Measurements from ENCODE around the gene GALNT10.
A peak's percentile ranks its signal among the peaks of the same experiment; 100 is the strongest.

GALNT10 gene

GRCh38 chr5:154179846-154180710, 10.5 kb upstream of the GALNT10 start:
- DNase-seq, result peak; percentile 13

- DNase-seq, result no peak
These were observed 9.4 kb upstream of the GALNT10 start for GRCh38 chr5:154181161-154181560.

- no peak for DNase-seq
These were observed 1.2 kb upstream of the GALNT10 start for GRCh38 chr5:154189256-154189818.

- no peak for DNase-seq
These were observed 526 bp upstream of the GALNT10 start for GRCh38 chr5:154189819-154190594.

GRCh38 chr5:154191467-154192261, 1.1 kb downstream of the GALNT10 start:
- DNase-seq, result no peak

- DNase-seq, result no peak
These were observed 2.8 kb downstream of the GALNT10 start for GRCh38 chr5:154193283-154193682.

GRCh38 chr5:154193701-154194121, 3.2 kb downstream of the GALNT10 start:
- DNase-seq, result no peak

- DNase-seq, result no peak
These were observed 4.1 kb downstream of the GALNT10 start for GRCh38 chr5:154194345-154195329.

GRCh38 chr5:154196281-154196680, 5.7 kb downstream of the GALNT10 start:
- DNase-seq, result no peak

- DNase-seq, result no peak
These were observed 6.6 kb downstream of the GALNT10 start for GRCh38 chr5:154196955-154197652.

- peak; percentile 53 for DNase-seq
These were observed 7.4 kb downstream of the GALNT10 start for GRCh38 chr5:154197801-154198491.

- no peak for DNase-seq
These were observed 8.2 kb downstream of the GALNT10 start for GRCh38 chr5:154198611-154199230.

- DNase-seq, result no peak
These were observed 8.7 kb downstream of the GALNT10 start for GRCh38 chr5:154199263-154199662.

- DNase-seq, result no peak
These were observed 9.2 kb downstream of the GALNT10 start for GRCh38 chr5:154199671-154200220.

GRCh38 chr5:154200221-154200620, 9.7 kb downstream of the GALNT10 start:
- no peak for DNase-seq

- no peak for DNase-seq
These were observed 10.7 kb downstream of the GALNT10 start for GRCh38 chr5:154201108-154201769.

- DNase-seq, result no peak
These were observed 12.1 kb downstream of the GALNT10 start for GRCh38 chr5:154202379-154203260.
